ENCODE results near the gene COX7B2. TPM values are rescaled to one million over a fixed set of nuclear protein-coding genes. Genes with fewer than 3 reads are reported as not detected.

Gene COX7B2
- total and polyA plus RNA-seq, 2 donors = not detected

DNA sequence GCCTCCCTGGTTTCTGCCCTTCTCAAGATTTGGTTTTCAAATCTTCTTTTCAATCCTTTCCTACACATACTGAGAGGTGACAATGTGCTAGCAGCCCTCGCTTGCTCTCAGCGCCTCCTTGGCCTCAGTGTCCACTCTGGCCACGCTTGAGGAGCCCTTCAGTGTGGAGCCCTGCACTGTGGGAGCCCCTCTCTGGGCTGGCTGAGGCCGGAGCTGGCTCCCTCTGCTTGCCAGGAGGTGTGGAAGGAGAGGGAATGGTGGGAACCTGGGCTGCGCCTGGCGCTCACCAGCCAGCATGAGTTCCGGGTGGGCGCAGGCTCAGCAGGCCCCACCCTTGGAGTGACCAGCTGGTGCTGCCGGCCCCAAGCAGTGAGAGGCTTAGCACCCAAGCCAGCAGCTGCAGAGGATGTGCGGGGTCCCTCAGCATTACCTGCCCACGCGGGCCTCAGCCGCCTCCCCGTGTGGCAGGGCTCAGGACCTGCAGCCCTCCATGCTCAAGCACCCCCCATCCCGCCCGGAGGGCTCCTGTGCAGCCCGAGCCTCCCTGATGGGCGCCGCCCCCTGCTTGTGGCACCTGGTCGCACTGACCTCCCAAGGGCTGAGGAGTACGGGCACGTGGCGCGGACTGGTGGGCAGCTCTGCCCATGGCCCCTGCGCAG lies 127.5 kb downstream of the COX7B2 start:
- no peak for DNase-seq (ENCODE audit: extremely low spot score)
- Histone ChIP-seq H3K4me3 (ENCODE audit: low read depth, low read length) (no peak overlapping the region), H3K4me1 (ENCODE audit: insufficient read depth) (no peaks in the 10 kb centered on the region), H3K36me3 (ENCODE audit: insufficient read depth) (no peaks in the 10 kb centered on the region), H3K27ac (ENCODE audit: low read depth) (no peak overlapping the region)
- WGBS = 94% methylated on average over 25 of the region's 25 CpGs

DNA sequence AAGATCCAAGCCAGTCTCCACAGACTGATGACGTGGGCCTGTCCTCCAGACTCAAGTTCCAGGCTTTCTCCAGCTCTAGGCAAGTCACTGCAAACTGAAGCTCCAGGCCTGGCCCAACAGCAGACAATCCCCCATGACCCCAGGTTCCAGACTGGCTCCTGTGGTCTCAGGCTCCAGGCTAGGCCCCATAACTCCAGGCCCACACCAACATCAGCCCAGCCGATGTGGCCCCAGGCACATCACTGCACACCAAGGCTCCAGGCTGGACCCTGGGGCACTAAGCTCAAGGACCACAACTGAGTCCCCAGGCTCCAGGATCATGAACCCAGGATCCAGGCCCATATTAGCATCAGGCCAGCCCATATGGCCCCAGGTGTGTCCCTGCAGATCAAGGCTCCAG lies 143.6 kb downstream of the COX7B2 start:
- H3K36me3 ChIP-seq (ENCODE audit: insufficient read depth) = no peaks in the 10 kb centered on the region
- 87% methylated on average over 2 of the region's 2 CpGs for WGBS
- no peak for DNase-seq (ENCODE audit: extremely low spot score)
- H3K27ac ChIP-seq (ENCODE audit: low read depth) = no peak overlapping the region
- H3K4me3 ChIP-seq (ENCODE audit: low read depth, low read length) = no peak overlapping the region
- no peaks in the 10 kb centered on the region for H3K4me1 ChIP-seq (ENCODE audit: insufficient read depth)

DNA sequence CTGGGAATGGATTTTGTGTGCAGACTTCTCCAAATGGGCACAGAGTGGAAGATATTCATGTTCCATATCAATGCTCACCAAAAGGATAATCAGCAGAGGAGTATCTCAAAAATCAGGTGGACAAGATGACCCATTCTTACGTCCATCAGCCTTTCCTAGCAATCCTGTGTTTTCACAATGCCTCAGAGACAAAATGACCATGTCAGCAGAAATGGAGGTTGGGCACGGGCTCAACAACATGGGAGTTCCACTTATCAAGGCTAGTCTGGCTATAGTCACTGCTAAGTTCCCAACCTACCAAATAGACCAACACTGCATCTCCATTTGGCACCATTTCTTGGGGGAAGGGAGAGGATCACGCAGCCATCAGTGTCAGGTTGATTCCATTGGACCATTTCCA lies 179.0 kb downstream of the COX7B2 start:
- no peak overlapping the region for H3K27ac ChIP-seq (ENCODE audit: low read depth)
- no peaks in the 10 kb centered on the region for H3K4me1 ChIP-seq (ENCODE audit: insufficient read depth)
- H3K4me3 ChIP-seq (ENCODE audit: low read depth, low read length) = no peak overlapping the region
- 72% methylated on average over 3 of the region's 3 CpGs for WGBS
- no peak for DNase-seq (ENCODE audit: extremely low spot score)
- H3K36me3 ChIP-seq (ENCODE audit: insufficient read depth) = no peaks in the 10 kb centered on the region

DNA sequence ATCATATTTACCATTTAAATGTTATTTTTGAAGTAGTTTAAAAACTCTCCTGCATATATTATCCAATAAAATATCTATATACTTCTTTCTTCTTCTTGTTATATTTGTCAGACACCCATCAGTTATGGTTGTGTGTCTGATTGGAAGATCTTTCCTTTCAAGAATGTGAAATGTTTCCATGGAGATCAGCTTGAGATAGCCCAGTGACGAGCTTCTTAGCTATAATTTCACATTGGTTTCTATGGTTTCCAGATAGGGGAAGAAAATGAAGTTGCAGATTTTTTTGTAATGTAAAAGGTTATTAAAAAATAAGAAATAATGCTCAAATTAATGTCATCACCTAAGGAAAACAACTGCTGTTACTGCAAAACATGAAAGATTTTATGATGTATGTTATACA lies 189.0 kb downstream of the COX7B2 start:
- no peak overlapping the region for H3K4me3 ChIP-seq (ENCODE audit: low read depth, low read length)

GRCh38 chr4:46717950-46718349 lies 191.1 kb downstream of the COX7B2 start:
- H3K27ac ChIP-seq (ENCODE audit: low read depth) = no peak overlapping the region
- no peaks in the 10 kb centered on the region for H3K36me3 ChIP-seq (ENCODE audit: insufficient read depth)
- no peak for DNase-seq (ENCODE audit: extremely low spot score)
- H3K4me1 ChIP-seq (ENCODE audit: insufficient read depth) = no peaks in the 10 kb centered on the region
- H3K4me3 ChIP-seq (ENCODE audit: low read depth, low read length) = no peak overlapping the region
- WGBS = 71% methylated on average over 1 of the region's 1 CpG

More for the DNA sequence above, 189.0 kb downstream of the COX7B2 start:
- no peak overlapping the region for H3K27ac ChIP-seq (ENCODE audit: low read depth)
- no peaks in the 10 kb centered on the region for H3K36me3 ChIP-seq (ENCODE audit: insufficient read depth)
- WGBS = 27% methylated on average over 1 of the region's 1 CpG
- H3K4me1 ChIP-seq (ENCODE audit: insufficient read depth) = no peaks in the 10 kb centered on the region
- DNase-seq (ENCODE audit: extremely low spot score) = no peak

DNA sequence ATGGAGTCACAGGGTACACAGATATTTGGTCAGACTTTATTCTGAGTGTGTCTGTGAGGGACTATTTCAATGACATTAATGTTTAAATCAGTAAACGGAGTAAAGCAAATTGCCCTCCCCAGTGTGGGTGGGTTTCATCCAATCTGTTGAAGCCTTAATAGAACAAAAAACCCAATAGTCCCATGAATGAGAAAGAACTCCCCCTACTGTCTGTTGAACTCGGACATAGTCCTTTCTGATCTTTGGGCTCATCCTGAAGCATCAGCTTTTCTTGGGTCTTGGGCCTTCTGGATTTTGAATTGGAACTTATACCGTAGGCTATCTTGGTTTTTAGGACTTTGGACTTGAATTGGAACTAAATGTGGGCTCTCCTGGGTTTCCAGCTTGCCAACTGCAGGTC lies 193.6 kb downstream of the COX7B2 start:
- no peak overlapping the region for H3K4me3 ChIP-seq (ENCODE audit: low read depth, low read length)
- H3K27ac ChIP-seq (ENCODE audit: low read depth) = no peak overlapping the region
- no peak for DNase-seq (ENCODE audit: extremely low spot score)
- no peaks in the 10 kb centered on the region for H3K4me1 ChIP-seq (ENCODE audit: insufficient read depth)
- 64% methylated on average over 3 of the region's 3 CpGs for WGBS
- no peaks in the 10 kb centered on the region for H3K36me3 ChIP-seq (ENCODE audit: insufficient read depth)

DNA sequence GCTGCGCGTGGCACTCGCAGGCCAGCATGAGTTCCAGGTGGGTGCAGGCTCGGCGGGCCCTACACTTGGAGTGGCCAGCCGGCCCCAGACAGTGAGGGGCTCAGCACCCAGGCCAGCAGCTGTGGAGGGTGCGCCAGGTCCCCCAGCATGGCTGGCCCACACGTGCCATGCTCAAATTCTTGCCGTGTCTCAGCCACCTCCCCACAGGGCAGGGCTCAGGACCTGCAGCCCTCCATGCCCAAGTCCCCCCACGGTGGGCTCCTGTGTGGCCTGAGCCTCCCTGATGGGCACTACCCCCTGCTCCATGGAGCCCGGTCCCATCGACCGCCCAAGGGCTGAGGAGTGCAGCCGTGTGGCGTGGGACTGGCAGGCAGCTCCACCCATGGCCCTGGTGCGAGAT lies 210.2 kb downstream of the COX7B2 start:
- no peak overlapping the region for H3K4me3 ChIP-seq (ENCODE audit: low read depth, low read length)
- H3K27ac ChIP-seq (ENCODE audit: low read depth) = no peak overlapping the region
- DNase-seq (ENCODE audit: extremely low spot score) = no peak
- no peaks in the 10 kb centered on the region for H3K36me3 ChIP-seq (ENCODE audit: insufficient read depth)
- 94% methylated on average over 16 of the region's 16 CpGs for WGBS
- H3K4me1 ChIP-seq (ENCODE audit: insufficient read depth) = no peaks in the 10 kb centered on the region

Other genes with a start within 250 kb of the COX7B2 start
- 0.11 TPM for gene GABRA4, start 84.3 kb upstream of the COX7B2 start, total RNA-seq
- not detected for gene GABRA4, start 84.3 kb upstream of the COX7B2 start, polyA plus RNA-seq
- gene GABRB1, start 122.3 kb upstream of the COX7B2 start, total RNA-seq = 0.79 TPM
- gene GABRB1, start 122.3 kb upstream of the COX7B2 start, polyA plus RNA-seq = not detected